Activated T-helper 17 cell treated with anti-CD3 and anti-CD28 coated beads, Interleukin-2, amount 50 U/mL, for 72 hours (primary cell): Measurements from ENCODE around the gene ATXN7L3. TPM values are rescaled to one million over a fixed set of nuclear protein-coding genes. Genes with fewer than 3 reads are reported as not detected.
A peak's percentile ranks its signal among the peaks of the same experiment; 100 is the strongest.

ENCODE experiments used
- ATAC-seq: fragments of 150-1000 bp; cut with Tn5 transposase; replicated peaks from 2 replicates; pipeline ENCODE4 v1.10.0; 2021; ENCODE audit warnings: mild to moderate bottlenecking, moderate library complexity
- H3K27ac Mint-ChIP-seq: one replicate; pipeline ENCODE4 v1.8.0; 2022; ENCODE audit warnings: mixed read lengths
- H3K27me3 Mint-ChIP-seq: one replicate; pipeline ENCODE4 v1.8.0; 2022; ENCODE audit warnings: mixed read lengths
- H3K36me3 Mint-ChIP-seq: one replicate; pipeline ENCODE4 v1.8.0; 2022; ENCODE audit warnings: low read depth, mild to moderate bottlenecking, mixed read lengths
- H3K4me1 Mint-ChIP-seq: one replicate; pipeline ENCODE4 v1.8.0; 2022; ENCODE audit warnings: mixed read lengths
- H3K4me3 Mint-ChIP-seq: one replicate; pipeline ENCODE4 v1.8.0; 2022; ENCODE audit warnings: mild to moderate bottlenecking, mixed read lengths
- H3K9me3 Mint-ChIP-seq: one replicate; pipeline ENCODE4 v1.8.0; 2022; ENCODE audit warnings: mixed read lengths
- total RNA-seq, 2 donors: library from RNA; stranded (reverse); gene quantifications; one replicate each; pipeline ENCODE4 v1.2.3, GENCODE V29; 2022

The ATXN7L3 gene
- total RNA-seq, 2 donors from 2014 or later = 65.5 to 89.1 TPM

DNA sequence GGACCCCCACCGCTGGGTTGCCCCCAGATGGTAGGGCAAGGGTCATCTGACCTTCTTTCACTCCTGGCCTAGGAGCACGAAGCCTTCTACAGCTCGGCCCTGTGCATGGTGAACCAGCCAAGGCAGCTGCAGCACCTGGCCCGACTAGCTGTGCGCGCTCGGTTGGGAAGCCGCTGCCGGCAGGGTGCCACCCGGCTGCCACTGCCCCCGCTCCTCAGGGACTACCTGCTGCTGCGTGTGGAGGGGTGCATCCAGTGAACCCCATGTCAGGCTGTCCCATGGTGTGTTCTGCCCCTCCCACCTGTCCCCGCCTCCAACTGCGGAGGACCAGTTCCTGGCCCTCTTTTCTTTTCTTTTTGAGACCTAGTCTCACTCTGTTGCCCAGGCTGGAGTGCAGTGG is 21.6 kb downstream of the ATXN7L3 start:
- ATAC-seq = no peak
- Mint-ChIP-seq H3K9me3 (no peaks in the 10 kb centered on the region), H3K36me3 (peaks cover 40% of the 10 kb centered on the region), H3K27ac (no peak overlapping the region), H3K4me3 (no peak overlapping the region), H3K4me1 (no peaks in the 10 kb centered on the region), H3K27me3 (no peaks in the 10 kb centered on the region)

DNA sequence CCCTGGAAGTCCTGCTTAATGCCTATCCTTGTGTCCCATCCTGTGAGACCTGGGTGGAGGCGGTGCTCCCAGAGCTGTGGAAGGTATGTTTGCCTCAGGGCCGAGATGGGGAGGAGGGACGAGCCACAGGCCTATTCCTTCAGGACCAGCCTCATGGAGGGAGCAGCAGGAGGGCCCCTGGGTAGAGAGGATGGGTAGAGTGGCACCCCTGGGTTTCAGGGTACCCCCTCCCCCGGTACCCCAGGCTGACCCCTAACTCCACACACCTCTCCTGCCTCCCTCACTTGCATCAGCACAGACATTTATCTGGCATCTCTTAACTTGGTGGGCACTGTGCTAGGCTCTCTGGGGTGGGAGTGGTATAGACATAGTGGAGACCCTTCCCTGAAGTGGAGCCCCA is 22.0 kb downstream of the ATXN7L3 start:
- Mint-ChIP-seq H3K36me3 (peaks cover 40% of the 10 kb centered on the region), H3K27ac (no peak overlapping the region), H3K4me3 (no peak overlapping the region), H3K27me3 (no peaks in the 10 kb centered on the region), H3K9me3 (no peaks in the 10 kb centered on the region), H3K4me1 (no peaks in the 10 kb centered on the region)
- no peak for ATAC-seq

DNA sequence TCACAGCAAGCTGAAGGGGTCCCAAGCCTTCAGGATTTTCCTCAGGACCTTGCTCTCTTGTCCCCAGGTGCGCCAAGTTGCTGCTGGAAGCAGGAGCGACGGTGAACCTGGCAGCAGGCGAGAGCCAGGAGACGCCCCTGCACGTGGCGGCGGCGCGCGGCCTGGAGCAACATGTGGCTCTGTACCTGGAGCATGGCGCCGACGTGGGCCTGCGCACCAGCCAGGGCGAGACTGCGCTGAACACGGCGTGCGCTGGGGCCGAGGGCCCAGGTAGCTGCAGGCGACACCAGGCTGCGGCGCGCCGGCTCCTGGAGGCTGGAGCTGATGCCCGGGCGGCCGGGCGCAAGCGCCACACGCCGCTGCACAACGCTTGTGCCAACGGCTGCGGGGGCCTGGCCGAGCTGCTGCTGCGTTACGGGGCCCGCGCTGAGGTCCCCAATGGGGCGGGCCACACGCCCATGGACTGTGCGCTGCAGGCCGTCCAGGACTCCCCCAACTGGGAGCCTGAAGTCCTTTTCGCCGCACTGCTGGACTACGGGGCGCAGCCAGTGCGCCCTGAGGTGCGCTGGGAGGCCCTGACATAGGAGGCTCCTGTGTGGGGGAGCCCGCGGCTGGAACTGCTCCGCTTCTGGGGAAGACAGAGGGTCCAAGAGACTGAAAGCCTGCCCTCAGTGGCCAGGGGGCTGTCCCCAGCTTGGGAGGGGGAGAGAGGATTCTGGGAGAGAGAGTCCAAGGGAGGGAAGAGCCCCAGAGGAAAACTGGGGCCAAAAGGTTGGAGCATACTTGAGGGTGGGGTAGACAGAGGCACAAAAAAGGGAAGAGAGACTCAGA is 22.8 kb downstream of the ATXN7L3 start:
- peaks cover 35% of the 10 kb centered on the region for H3K36me3 Mint-ChIP-seq
- ATAC-seq = no peak
- H3K4me3 Mint-ChIP-seq = no peak overlapping the region
- no peaks in the 10 kb centered on the region for H3K27me3 Mint-ChIP-seq
- no peaks in the 10 kb centered on the region for H3K4me1 Mint-ChIP-seq
- H3K27ac Mint-ChIP-seq = no peak overlapping the region
- no peaks in the 10 kb centered on the region for H3K9me3 Mint-ChIP-seq

DNA sequence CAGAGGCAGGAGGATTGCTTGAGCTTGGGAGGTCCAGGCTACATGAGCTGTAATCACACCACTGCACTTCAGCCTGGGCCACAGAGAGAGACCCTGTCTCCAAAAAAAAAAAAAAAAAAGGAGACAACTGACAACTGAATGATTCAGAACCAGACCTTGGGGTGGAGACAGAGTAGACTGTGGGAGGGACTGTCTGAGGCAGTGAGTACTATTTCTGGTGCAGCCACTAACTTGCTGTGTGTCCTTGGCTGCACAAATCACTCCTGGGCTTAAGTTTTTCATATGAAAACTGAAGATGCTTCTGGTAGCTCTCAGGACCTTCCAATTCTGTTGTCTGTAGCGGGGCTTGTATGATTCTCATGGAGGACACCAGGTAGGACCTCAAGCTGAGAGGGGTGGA is 23.4 kb downstream of the ATXN7L3 start:
- no peaks in the 10 kb centered on the region for H3K9me3 Mint-ChIP-seq
- ATAC-seq = no peak
- no peak overlapping the region for H3K27ac Mint-ChIP-seq
- peaks cover 30% of the 10 kb centered on the region for H3K36me3 Mint-ChIP-seq
- H3K27me3 Mint-ChIP-seq = no peaks in the 10 kb centered on the region
- H3K4me1 Mint-ChIP-seq = no peaks in the 10 kb centered on the region
- H3K4me3 Mint-ChIP-seq = no peak overlapping the region

DNA sequence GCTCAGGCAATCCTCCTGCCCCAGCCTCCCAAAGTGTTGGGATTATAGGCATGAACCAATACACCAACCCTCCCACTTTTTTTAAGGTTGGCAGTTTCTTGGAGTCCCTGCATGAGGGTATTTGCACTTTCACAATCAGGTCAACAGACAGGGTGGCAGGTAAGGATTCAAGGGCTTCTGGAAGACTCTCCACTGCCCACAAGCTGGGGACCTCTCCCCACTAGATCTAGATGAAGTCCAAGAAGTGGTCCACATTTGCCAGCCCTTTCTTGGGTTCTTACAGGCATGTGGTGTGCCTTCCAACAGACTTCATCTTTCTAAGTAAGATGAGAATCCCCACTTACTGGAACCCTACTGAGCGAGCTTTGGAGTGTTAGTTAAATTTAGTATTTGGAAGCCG is 25.3 kb downstream of the ATXN7L3 start:
- ATAC-seq = no peak
- H3K4me1 Mint-ChIP-seq = no peaks in the 10 kb centered on the region
- peaks cover 28% of the 10 kb centered on the region for H3K36me3 Mint-ChIP-seq
- H3K9me3 Mint-ChIP-seq = no peaks in the 10 kb centered on the region
- H3K27me3 Mint-ChIP-seq = no peaks in the 10 kb centered on the region
- no peak overlapping the region for H3K27ac Mint-ChIP-seq
- no peak overlapping the region for H3K4me3 Mint-ChIP-seq

DNA sequence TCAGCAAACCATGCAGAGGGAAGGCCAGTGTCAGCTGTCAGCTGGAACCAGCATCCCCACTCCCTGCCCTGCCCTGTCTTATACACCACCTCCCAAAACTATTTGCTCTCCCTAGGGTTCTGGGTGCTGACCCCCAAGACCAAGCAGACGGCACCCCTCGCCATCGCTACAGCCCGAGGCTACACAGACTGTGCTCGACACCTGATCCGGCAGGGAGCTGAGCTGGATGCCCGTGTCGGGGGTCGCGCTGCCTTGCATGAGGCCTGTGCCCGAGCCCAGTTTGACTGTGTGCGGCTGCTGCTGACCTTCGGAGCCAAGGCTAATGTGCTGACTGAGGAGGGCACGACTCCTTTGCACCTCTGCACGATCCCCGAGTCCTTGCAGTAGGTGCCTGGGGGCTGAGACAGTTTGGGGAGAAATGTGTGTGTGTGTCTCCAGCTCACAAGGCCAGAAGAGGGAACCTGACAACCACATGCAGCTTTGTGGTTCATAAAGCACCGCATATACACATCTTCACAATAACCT is 27.7 kb downstream of the ATXN7L3 start:
- Mint-ChIP-seq H3K4me1 (peaks cover 7% of the 10 kb centered on the region), H3K27ac (no peak overlapping the region), H3K27me3 (no peaks in the 10 kb centered on the region), H3K36me3 (peaks cover 14% of the 10 kb centered on the region), H3K9me3 (no peaks in the 10 kb centered on the region), H3K4me3 (no peak overlapping the region)
- ATAC-seq = no peak

DNA sequence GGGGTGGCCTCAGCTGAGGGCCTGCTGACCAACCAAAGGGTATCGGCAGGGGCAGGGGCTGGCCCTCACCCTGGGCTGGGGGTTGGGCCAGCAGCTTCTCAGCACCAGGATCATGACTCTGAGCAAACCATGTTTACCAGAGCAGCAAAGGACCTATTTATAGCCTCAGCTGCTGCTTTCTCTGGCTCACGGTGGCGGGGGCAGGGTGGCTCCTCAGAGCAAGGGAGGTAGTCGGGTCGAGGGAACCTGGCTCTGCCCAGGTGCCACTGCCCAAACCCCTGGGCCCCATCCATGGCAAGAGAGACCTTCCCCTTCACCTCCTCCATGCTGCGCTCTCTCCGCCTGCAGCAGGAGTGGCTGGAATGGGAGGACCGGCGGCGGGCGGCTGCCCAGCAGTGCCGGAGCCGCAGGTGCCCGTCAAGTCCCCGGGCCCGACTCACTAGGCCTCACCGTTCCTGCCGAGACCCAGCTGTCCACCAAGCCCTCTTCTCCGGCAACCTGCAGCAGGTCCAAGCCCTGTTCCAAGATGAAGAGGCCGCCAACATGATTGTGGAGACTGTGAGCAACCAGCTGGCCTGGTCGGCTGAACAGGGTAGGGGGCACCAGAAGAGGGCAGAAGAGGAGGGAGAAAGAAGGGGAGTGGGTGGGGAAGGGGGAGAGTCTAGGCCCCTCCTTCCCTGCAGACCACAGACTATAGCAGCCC is 29.0 kb downstream of the ATXN7L3 start, which contains the start of gene ASB16:
Gene ASB16, plus strand, starts transcription at position 206 of the 703 bp plus-strand sequence. Its CDS starts 86 bp downstream, at position 292.
- Mint-ChIP-seq H3K9me3 (no peaks in the 10 kb centered on the region), H3K4me3 (no peak within 1 kb of the TSS), H3K36me3 (peaks cover 4% of the 10 kb centered on the region), H3K4me1 (peaks cover 7% of the 10 kb centered on the region), H3K27me3 (no peaks in the 10 kb centered on the region), H3K27ac (no peak within 1 kb of the TSS)
- ATAC-seq = no peak

DNA sequence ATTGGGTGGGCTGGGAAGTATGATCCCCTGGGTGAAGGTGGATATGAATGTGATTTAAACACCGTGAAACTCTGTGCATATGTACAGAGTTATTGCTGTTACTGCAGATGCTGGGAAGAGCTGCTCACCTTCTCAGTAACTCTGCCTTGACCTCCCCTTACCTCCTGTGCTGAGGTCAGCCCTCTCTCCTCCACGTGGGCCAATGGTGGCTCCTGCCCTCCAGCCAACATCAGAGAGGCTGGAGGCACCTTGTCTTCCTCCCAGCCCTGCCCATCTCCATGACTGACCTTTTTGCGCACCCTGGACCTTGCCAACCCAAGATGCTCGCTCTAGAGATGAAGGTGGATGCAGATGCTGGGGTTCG is 29.6 kb downstream of the ATXN7L3 start:
- Mint-ChIP-seq H3K36me3 (no peaks in the 10 kb centered on the region), H3K4me3 (no peak overlapping the region), H3K27me3 (no peaks in the 10 kb centered on the region), H3K27ac (no peak overlapping the region), H3K4me1 (peaks cover 7% of the 10 kb centered on the region), H3K9me3 (no peaks in the 10 kb centered on the region)
- no peak for ATAC-seq

DNA sequence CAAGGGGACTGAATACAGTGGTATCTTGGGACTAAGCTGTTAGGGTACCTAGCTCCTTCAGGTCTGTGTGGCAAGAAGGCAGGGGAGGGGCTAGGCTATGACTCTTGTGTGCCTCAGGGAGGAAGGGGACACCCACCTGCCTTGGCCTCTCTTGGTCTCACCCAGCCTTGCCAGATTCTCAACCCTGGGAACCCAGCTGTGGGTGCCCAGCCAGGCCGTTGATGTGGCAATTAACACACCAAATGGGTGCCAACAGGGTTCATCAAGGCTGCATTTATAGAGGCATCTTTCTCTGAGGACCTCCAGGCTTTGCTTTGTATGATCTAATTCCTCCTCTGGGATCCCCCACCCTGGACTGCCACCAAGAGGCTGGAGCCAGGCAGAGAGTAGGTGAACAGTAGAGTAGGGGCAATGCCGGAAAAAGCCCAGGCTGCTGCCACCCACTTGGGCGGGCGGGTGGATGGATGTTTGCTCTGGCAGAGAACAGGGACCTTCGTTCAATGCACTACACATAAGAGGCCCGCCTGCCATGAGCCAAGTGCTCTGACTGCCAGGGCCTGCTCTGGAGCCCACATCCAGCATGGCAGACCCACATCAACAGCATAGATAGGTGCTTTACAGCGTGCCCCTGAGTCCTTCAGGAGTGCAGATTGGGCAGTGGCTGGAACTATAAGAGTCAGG is 32.4 kb downstream of the ATXN7L3 start:
- H3K36me3 Mint-ChIP-seq = no peaks in the 10 kb centered on the region
- H3K27ac Mint-ChIP-seq = peak overlapping the region; percentile 73
- H3K27me3 Mint-ChIP-seq = no peaks in the 10 kb centered on the region
- no peak overlapping the region for H3K4me3 Mint-ChIP-seq
- no peak for ATAC-seq
- H3K9me3 Mint-ChIP-seq = no peaks in the 10 kb centered on the region
- peaks cover 7% of the 10 kb centered on the region for H3K4me1 Mint-ChIP-seq

DNA sequence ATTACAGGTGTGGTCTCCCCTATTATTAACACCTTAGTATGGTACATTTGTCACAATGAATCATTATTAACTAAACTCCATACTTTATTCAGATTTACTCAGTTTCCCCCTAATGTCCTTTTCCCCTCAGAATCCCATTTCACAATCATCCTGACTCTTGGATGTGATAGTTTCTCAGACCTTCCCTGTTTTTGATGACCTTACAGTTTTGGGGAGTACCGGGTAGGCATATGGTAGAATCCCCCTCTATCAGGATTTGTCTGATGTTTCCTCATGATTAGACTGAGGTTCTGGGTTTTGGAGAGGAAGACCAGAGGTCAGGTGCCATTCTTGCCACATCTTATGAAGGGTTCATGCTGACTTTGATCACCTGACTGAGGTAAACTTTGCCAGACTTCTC is 35.2 kb downstream of the ATXN7L3 start:
- Mint-ChIP-seq H3K4me1 (peaks cover 10% of the 10 kb centered on the region), H3K27me3 (no peaks in the 10 kb centered on the region), H3K9me3 (no peaks in the 10 kb centered on the region)

DNA sequence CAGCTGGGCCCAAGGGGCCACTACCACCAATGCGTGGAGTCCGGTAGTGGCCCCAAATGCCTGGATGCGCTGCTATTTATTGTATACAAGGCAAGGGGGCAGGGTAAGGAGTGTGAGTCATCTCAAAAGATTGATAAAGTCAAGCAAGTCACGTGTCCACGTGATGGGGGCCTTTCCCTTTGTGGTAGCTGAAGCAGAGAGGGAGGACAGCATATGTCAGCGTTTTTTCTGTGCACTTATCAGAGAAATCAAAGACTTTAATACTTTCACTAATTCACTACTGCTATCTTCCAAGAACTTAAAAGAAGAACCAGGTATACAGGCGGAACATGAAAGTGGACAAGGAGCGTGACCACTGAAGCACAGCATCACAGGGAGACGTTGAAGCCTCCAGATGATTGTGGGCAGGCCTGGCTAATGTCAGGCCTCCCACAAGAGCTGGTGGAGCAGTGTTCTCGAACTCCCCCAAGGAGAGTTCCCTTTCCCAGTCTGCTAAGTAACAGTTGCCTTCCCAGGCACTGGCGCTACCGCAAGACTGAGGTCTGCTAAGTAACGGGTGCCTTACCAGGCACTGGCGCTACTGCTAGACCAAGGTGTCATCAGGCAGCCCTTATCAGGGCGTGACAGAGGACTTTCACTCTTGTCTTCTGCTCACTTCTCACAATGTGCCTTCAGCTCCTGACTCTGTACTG is 40.0 kb downstream of the ATXN7L3 start:
- ATAC-seq = peak; percentile 74
- H3K4me1 Mint-ChIP-seq = peaks cover 7% of the 10 kb centered on the region
- H3K27ac Mint-ChIP-seq = peak overlapping the region; percentile 42
- H3K36me3 Mint-ChIP-seq = peaks cover 5% of the 10 kb centered on the region
- no peaks in the 10 kb centered on the region for H3K9me3 Mint-ChIP-seq
- H3K4me3 Mint-ChIP-seq = peak overlapping the region; percentile 50
- no peaks in the 10 kb centered on the region for H3K27me3 Mint-ChIP-seq

More for the DNA sequence above, 35.2 kb downstream of the ATXN7L3 start:
- H3K36me3 Mint-ChIP-seq = no peaks in the 10 kb centered on the region
- no peak overlapping the region for H3K4me3 Mint-ChIP-seq
- no peak for ATAC-seq
- H3K27ac Mint-ChIP-seq = no peak overlapping the region

DNA sequence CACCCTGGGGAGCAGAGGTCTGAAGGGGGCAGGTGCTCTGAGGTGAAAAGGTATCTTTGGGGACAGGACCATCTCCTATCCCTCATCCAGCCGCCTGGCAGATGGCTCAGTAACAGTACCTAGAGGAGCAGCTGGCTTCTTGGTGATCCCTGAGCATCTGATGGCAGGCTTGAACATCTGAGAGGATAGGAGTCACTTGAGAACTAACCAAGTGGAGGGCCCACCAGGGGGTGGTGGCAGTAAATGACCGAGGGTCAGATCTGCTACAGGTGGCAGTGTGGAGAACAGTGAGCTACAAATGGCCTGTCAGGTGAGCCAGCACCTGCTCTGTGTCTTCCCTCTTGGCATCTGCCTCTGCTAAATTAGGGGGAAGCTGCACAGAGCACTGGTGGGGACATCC is 44.2 kb downstream of the ATXN7L3 start:
- no peak for ATAC-seq
- Mint-ChIP-seq H3K4me3 (no peak overlapping the region), H3K4me1 (peaks cover 7% of the 10 kb centered on the region), H3K27ac (no peak overlapping the region), H3K36me3 (peaks cover 22% of the 10 kb centered on the region), H3K27me3 (no peaks in the 10 kb centered on the region), H3K9me3 (no peaks in the 10 kb centered on the region)

DNA sequence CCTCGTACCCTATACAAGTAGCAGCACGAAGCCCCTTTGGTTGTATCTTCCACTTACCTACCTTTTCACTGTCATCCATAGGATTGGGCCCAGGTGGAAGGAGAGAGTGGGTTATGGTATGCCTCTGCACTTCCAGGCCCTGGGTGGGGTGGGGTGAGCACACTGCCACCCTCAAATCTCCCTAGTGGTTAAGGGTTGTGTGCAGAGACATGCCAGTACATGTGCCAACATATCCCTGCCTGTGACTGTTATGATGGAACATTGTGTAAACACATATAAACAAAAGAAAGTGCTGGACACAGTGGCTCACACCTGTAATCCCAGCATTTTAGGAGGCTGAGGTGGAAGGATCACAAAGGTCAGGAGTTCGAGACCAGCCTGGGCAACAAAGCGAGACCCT is 46.8 kb downstream of the ATXN7L3 start:
- Mint-ChIP-seq H3K36me3 (peaks cover 43% of the 10 kb centered on the region), H3K4me3 (no peak overlapping the region)

DNA sequence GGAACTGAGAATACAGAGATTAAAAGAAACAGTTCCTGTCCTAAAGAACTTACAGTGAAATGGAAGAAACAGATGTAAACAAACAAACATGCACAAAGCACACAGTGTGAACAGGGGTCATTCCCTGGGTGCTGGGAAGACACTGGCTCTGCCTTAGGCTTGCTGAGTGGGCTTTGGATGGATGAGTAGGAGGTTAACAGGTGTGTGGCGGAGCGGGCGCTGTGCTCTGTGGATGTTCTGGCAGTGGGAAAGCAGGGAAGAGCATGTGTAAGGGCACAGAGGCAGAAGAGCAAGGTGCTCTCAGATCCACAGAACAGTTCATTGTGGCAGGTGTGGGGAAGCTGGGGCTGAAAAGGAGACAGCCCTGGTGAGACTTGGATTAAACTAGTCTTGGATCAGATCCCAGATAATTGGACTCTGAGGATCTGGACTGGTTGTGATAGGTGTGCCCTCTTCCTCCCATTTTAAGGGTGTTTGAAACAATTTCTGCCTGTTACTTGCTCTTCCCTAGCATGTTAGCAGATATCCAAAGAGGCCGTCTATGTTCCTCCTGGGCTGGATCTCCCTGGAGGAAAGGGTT is 49.8 kb downstream of the ATXN7L3 start:
- peaks cover 72% of the 10 kb centered on the region for H3K36me3 Mint-ChIP-seq
- no peaks in the 10 kb centered on the region for H3K9me3 Mint-ChIP-seq
- ATAC-seq = no peak
- H3K27me3 Mint-ChIP-seq = no peaks in the 10 kb centered on the region
- H3K4me1 Mint-ChIP-seq = no peaks in the 10 kb centered on the region
- H3K4me3 Mint-ChIP-seq = no peak overlapping the region
- no peak overlapping the region for H3K27ac Mint-ChIP-seq

More for the DNA sequence above, 46.8 kb downstream of the ATXN7L3 start:
- Mint-ChIP-seq H3K4me1 (no peaks in the 10 kb centered on the region), H3K9me3 (no peaks in the 10 kb centered on the region), H3K27ac (no peak overlapping the region), H3K27me3 (no peaks in the 10 kb centered on the region)
- no peak for ATAC-seq
